IPS-18c (cell line): Measurements from ENCODE around the gene PSAPL1.

Source experiments
- H3K4me3 ChIP-seq: 2 replicates; pipeline ENCODE4 v1.7.0; 2013; ENCODE audit warnings: low read depth, mild to moderate bottlenecking, low read length, moderate library complexity; ENCODE audit not compliant: insufficient read depth
- H3K9me3 ChIP-seq: one replicate; pipeline ENCODE4 v1.6.1; 2013; ENCODE audit warnings: mild to moderate bottlenecking, low read length, moderate library complexity; ENCODE audit not compliant: control insufficient read depth, insufficient read depth

Gene PSAPL1

GRCh38 chr4:7425591-7426468 lies 8.9 kb downstream of the PSAPL1 start:
- H3K4me3 ChIP-seq, result no peak overlapping the region
- H3K9me3 ChIP-seq, result no peaks in the 10 kb centered on the region

GRCh38 chr4:7425124-7425523 lies 9.6 kb downstream of the PSAPL1 start:
- no peak overlapping the region for H3K4me3 ChIP-seq
- no peaks in the 10 kb centered on the region for H3K9me3 ChIP-seq

- H3K9me3 ChIP-seq, result no peaks in the 10 kb centered on the region
These were observed 10.1 kb downstream of the PSAPL1 start for GRCh38 chr4:7424553-7425111.

GRCh38 chr4:7423801-7424552 lies 10.8 kb downstream of the PSAPL1 start:
- Histone ChIP-seq H3K9me3 (peaks cover under 1% of the 10 kb centered on the region), H3K4me3 (no peak overlapping the region)

More at GRCh38 chr4:7424553-7425111, 10.1 kb downstream of the PSAPL1 start:
- no peak overlapping the region for H3K4me3 ChIP-seq

GRCh38 chr4:7423391-7423790 lies 11.3 kb downstream of the PSAPL1 start:
- Histone ChIP-seq H3K4me3 (no peak overlapping the region), H3K9me3 (peaks cover 4% of the 10 kb centered on the region)

- peaks cover 4% of the 10 kb centered on the region for H3K9me3 ChIP-seq
- H3K4me3 ChIP-seq, result no peak overlapping the region
These were observed 11.9 kb downstream of the PSAPL1 start for GRCh38 chr4:7422898-7423180.

- Histone ChIP-seq H3K9me3 (peaks cover 4% of the 10 kb centered on the region), H3K4me3 (no peak overlapping the region)
These were observed 12.4 kb downstream of the PSAPL1 start for GRCh38 chr4:7422151-7422897.

- Histone ChIP-seq H3K4me3 (no peak overlapping the region), H3K9me3 (peaks cover 4% of the 10 kb centered on the region)
These were observed 13.2 kb downstream of the PSAPL1 start for GRCh38 chr4:7421356-7422150.

GRCh38 chr4:7420661-7421040 lies 14.1 kb downstream of the PSAPL1 start:
- H3K9me3 ChIP-seq, result peaks cover 4% of the 10 kb centered on the region
- H3K4me3 ChIP-seq, result no peak overlapping the region

GRCh38 chr4:7419961-7420660 lies 14.6 kb downstream of the PSAPL1 start:
- H3K4me3 ChIP-seq, result no peak overlapping the region
- peaks cover 4% of the 10 kb centered on the region for H3K9me3 ChIP-seq

- H3K9me3 ChIP-seq, result peaks cover 4% of the 10 kb centered on the region
These were observed 16.4 kb downstream of the PSAPL1 start for GRCh38 chr4:7418131-7418943.

GRCh38 chr4:7417639-7418038 lies 17.1 kb downstream of the PSAPL1 start:
- Histone ChIP-seq H3K9me3 (peaks cover 4% of the 10 kb centered on the region), H3K4me3 (no peak overlapping the region)

More at GRCh38 chr4:7418131-7418943, 16.4 kb downstream of the PSAPL1 start:
- H3K4me3 ChIP-seq, result no peak overlapping the region

- peaks cover 4% of the 10 kb centered on the region for H3K9me3 ChIP-seq
- H3K4me3 ChIP-seq, result no peak overlapping the region
These were observed 17.8 kb downstream of the PSAPL1 start for GRCh38 chr4:7416745-7417432.

GRCh38 chr4:7415927-7416686 lies 18.6 kb downstream of the PSAPL1 start:
- Histone ChIP-seq H3K9me3 (peaks cover 4% of the 10 kb centered on the region), H3K4me3 (no peak overlapping the region)
